ENCODE data around the gene MARS1.

Gene MARS1

DNA sequence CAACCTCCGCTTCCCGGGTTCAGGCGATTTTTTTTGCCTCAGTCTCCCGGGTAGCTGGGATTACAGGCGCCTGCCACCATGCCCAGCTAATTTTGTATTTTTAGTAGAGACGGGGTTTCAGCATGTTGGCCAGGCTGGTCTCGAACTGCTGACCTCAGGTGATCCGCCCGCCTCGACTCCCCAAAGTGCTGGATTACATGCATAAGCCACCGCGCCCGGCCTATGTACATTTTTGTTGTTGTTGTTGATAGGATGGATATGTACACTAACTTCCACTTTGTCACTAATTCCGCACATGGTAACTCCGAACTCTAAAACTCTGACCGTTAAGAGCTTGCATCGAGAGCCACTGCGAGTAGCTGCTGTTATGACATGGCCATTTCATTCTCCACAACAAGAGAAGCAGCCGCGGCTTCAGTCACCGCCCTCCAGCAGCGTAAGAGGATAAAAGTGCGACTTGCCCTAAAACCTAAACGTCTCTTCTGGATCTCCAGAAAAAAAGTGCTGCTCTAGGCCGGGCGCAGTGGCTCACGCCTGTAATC is 742 bp upstream of the MARS1 start:
- peak overlapping the region; percentile 59 for H2AFZ ChIP-seq (ENCODE audit: low read length)
- peaks cover 14% of the 10 kb centered on the region for H3K4me1 ChIP-seq (ENCODE audit: low read length)
- no peaks in the 10 kb centered on the region for H3K9me3 ChIP-seq (replicated peaks; ENCODE audit: insufficient read depth, low read length)
- no peak for TF ChIP-seq EZH2 (optimal IDR thresholded peaks at IDR 0.05; ENCODE audit: low read depth, low read length)
- no peak for TF ChIP-seq EZH2phosphoT487 (IDR thresholded peaks at IDR 0.05; ENCODE audit: low read length)
- TF ChIP-seq, protein P1, sequence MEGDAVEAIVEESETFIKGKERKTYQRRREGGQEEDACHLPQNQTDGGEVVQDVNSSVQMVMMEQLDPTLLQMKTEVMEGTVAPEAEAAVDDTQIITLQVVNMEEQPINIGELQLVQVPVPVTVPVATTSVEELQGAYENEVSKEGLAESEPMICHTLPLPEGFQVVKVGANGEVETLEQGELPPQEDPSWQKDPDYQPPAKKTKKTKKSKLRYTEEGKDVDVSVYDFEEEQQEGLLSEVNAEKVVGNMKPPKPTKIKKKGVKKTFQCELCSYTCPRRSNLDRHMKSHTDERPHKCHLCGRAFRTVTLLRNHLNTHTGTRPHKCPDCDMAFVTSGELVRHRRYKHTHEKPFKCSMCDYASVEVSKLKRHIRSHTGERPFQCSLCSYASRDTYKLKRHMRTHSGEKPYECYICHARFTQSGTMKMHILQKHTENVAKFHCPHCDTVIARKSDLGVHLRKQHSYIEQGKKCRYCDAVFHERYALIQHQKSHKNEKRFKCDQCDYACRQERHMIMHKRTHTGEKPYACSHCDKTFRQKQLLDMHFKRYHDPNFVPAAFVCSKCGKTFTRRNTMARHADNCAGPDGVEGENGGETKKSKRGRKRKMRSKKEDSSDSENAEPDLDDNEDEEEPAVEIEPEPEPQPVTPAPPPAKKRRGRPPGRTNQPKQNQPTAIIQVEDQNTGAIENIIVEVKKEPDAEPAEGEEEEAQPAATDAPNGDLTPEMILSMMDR (IDR thresholded peaks at IDR 0.05; ENCODE audit: low read length) = no peak
- H3K27ac ChIP-seq (ENCODE audit: low read length) = no peak overlapping the region
- peaks cover 16% of the 10 kb centered on the region; the same call in 1 of the 2 replicates for H3K36me3 ChIP-seq (replicated peaks; ENCODE audit: insufficient read depth, low read length)
- H3F3A ChIP-seq (ENCODE audit: insufficient read depth, low read length) = 0 out of 2 replicates have a peak, but pooled peaks cover 9% of the 10 kb centered on the region
- no peak for DNase-seq
- H4K20me1 ChIP-seq (ENCODE audit: insufficient read depth, low read length) = no peaks in the 10 kb centered on the region
- H3K9ac ChIP-seq (ENCODE audit: low read length) = no peak overlapping the region
- no peaks in the 10 kb centered on the region for H3K27me3 ChIP-seq (replicated peaks; ENCODE audit: insufficient read depth, low read length)
- no peaks in the 10 kb centered on the region for H3K9me2 ChIP-seq (replicated peaks; ENCODE audit: insufficient read depth, low read length)
- peak overlapping the region; percentile 92 for H3K4me3 ChIP-seq (ENCODE audit: low read length)
- H3K4me2 ChIP-seq (ENCODE audit: low read depth, low read length) = peak overlapping the region; percentile 66; the same call in 1 of the 2 replicates
- H3K79me2 ChIP-seq (ENCODE audit: low read length) = peaks cover 41% of the 10 kb centered on the region

DNA sequence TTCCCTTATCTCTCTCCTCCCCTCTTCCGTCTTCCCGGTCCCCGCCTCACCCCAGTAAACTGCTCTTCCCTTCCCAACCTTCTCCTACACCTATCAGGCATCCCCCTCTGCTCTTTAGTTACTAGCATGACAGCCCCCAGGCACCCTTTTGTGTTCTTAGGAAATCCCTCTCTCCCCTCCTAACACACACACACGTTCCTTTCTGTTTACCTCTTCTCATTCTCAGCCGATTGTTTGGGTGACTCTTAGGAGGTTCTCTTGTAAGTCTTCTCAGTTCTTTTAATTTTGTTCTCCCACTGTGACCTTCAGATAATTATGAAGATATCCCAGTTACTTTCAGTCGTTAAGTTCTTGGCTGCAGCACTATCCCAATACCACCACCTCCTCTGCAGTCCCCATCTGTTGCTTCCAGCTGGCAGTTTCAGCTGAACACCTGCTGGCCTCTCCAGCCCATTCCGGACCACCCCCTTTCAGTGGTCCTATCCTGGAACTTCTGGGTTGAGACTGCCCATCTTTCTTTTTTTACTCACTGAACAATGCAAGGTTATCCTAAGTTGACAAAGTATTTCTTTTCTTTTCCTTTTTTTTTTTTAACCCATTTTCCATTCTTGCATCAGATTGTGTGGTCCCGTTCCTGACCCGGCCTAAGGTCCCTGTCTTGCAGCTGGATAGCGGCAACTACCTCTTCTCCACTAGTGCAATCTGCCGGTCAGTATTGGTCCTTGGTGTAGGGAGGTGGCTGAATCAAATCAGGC is 711 bp downstream of the MARS1 start:
- peak overlapping the region; percentile 33; the same call in 1 of the 2 replicates for H2AFZ ChIP-seq (ENCODE audit: low read length)
- peaks cover 14% of the 10 kb centered on the region for H3K4me1 ChIP-seq (ENCODE audit: low read length)
- TF ChIP-seq, protein P1 (IDR thresholded peaks at IDR 0.05; ENCODE audit: low read length) = no peak
- TF ChIP-seq EZH2phosphoT487 (IDR thresholded peaks at IDR 0.05; ENCODE audit: low read length) (no peak), EZH2 (optimal IDR thresholded peaks at IDR 0.05; ENCODE audit: low read depth, low read length) (no peak)
- 0 out of 2 replicates have a peak, but pooled peaks cover 9% of the 10 kb centered on the region for H3F3A ChIP-seq (ENCODE audit: insufficient read depth, low read length)
- no peaks in the 10 kb centered on the region for H4K20me1 ChIP-seq (ENCODE audit: insufficient read depth, low read length)
- H3K9me3 ChIP-seq (replicated peaks; ENCODE audit: insufficient read depth, low read length) = no peaks in the 10 kb centered on the region
- H3K9ac ChIP-seq (ENCODE audit: low read length) = peak overlapping the region; percentile 84
- H3K4me2 ChIP-seq (ENCODE audit: low read depth, low read length) = peak overlapping the region; percentile 91
- peaks cover 16% of the 10 kb centered on the region; the same call in 1 of the 2 replicates for H3K36me3 ChIP-seq (replicated peaks; ENCODE audit: insufficient read depth, low read length)
- DNase-seq = peak; percentile 28
- H3K79me2 ChIP-seq (ENCODE audit: low read length) = peaks cover 41% of the 10 kb centered on the region
- H3K9me2 ChIP-seq (replicated peaks; ENCODE audit: insufficient read depth, low read length) = no peaks in the 10 kb centered on the region
- H3K27ac ChIP-seq (ENCODE audit: low read length) = peak overlapping the region; percentile 66; the same call in 1 of the 2 replicates
- no peaks in the 10 kb centered on the region for H3K27me3 ChIP-seq (replicated peaks; ENCODE audit: insufficient read depth, low read length)
- peak overlapping the region; percentile 92 for H3K4me3 ChIP-seq (ENCODE audit: low read length)

DNA sequence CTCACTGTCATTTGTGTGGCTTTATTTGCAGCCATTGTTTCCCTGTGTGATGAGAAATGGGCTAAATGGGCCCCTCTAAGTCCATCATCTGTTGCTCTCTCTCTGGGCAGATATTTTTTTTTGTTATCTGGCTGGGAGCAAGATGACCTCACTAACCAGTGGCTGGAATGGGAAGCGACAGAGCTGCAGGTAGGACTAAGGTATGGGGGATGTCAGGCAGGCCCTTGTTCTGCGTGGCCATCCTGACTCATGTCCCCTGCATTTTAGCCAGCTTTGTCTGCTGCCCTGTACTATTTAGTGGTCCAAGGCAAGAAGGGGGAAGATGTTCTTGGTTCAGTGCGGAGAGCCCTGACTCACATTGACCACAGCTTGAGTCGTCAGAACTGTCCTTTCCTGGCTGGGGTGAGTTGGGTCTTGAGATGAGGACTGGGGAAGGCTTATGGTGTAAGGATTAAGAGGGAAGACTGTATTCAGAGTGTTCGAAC is 1.3 kb downstream of the MARS1 start:
- no peaks in the 10 kb centered on the region for H3K27me3 ChIP-seq (replicated peaks; ENCODE audit: insufficient read depth, low read length)
- TF ChIP-seq EZH2 (optimal IDR thresholded peaks at IDR 0.05; ENCODE audit: low read depth, low read length) = no peak
- TF ChIP-seq EZH2phosphoT487 (IDR thresholded peaks at IDR 0.05; ENCODE audit: low read length) = no peak
- TF ChIP-seq, protein P1 (IDR thresholded peaks at IDR 0.05; ENCODE audit: low read length) = no peak
- no peak overlapping the region for H2AFZ ChIP-seq (ENCODE audit: low read length)
- peaks cover 41% of the 10 kb centered on the region for H3K79me2 ChIP-seq (ENCODE audit: low read length)
- H3K9me2 ChIP-seq (replicated peaks; ENCODE audit: insufficient read depth, low read length) = no peaks in the 10 kb centered on the region
- peaks cover 14% of the 10 kb centered on the region for H3K4me1 ChIP-seq (ENCODE audit: low read length)
- H3K4me3 ChIP-seq (ENCODE audit: low read length) = peak overlapping the region; percentile 92
- peaks cover 16% of the 10 kb centered on the region; the same call in 1 of the 2 replicates for H3K36me3 ChIP-seq (replicated peaks; ENCODE audit: insufficient read depth, low read length)
- H4K20me1 ChIP-seq (ENCODE audit: insufficient read depth, low read length) = no peaks in the 10 kb centered on the region
- DNase-seq = no peak
- H3K9me3 ChIP-seq (replicated peaks; ENCODE audit: insufficient read depth, low read length) = no peaks in the 10 kb centered on the region
- 0 out of 2 replicates have a peak, but pooled peaks cover 9% of the 10 kb centered on the region for H3F3A ChIP-seq (ENCODE audit: insufficient read depth, low read length)
- peak overlapping the region; percentile 84; the same call in 1 of the 2 replicates for H3K9ac ChIP-seq (ENCODE audit: low read length)
- H3K4me2 ChIP-seq (ENCODE audit: low read depth, low read length) = peak overlapping the region; percentile 91
- peak overlapping the region; percentile 66; the same call in 1 of the 2 replicates for H3K27ac ChIP-seq (ENCODE audit: low read length)
